Loucy (cell line): ENCODE data around the gene MALL.
"Not testable (repeated sequence)": the region's sequence is repeated elsewhere in the genome, so short reads cannot be mapped to it uniquely, and the experiment has no call there.

Experiments
- EZH2phosphoT487 ChIP-seq: fragments of 200-600 bp; IDR thresholded peaks from 2 replicates; pipeline ENCODE4 v1.6.1; 2018; ENCODE audit warnings: antibody characterized with exemption, mild to moderate bottlenecking, moderate library complexity, borderline replicate concordance
- TF ChIP-seq, protein P1 (sequence below): fragments of 200-600 bp; sonication (generic); conservative IDR thresholded peaks from 2 replicates; pipeline ENCODE4 v1.5.1; 2014; ENCODE audit warnings: mild to moderate bottlenecking, antibody characterized with exemption, low read length

DNA sequence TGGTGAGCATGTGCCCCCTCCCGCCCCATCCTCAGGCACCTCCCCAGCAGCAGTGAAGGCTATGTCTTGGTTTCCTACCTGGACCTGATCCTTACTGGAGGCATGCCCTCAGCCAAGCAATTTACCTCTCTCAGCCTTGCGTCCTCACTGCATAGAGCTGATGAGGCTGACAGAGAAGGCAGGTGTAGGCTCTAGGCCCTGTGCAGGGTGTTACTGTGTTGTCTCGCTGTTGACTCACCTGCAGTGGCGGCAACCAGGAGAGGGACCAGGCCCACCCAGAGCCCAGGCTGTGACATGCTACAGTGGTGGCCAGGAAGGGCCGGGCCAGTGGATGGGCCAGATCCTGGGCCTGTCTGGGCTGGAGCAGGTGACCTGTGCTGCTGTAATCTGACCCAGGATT lies 65.9 kb downstream of the MALL start:
- TF ChIP-seq, protein P1, sequence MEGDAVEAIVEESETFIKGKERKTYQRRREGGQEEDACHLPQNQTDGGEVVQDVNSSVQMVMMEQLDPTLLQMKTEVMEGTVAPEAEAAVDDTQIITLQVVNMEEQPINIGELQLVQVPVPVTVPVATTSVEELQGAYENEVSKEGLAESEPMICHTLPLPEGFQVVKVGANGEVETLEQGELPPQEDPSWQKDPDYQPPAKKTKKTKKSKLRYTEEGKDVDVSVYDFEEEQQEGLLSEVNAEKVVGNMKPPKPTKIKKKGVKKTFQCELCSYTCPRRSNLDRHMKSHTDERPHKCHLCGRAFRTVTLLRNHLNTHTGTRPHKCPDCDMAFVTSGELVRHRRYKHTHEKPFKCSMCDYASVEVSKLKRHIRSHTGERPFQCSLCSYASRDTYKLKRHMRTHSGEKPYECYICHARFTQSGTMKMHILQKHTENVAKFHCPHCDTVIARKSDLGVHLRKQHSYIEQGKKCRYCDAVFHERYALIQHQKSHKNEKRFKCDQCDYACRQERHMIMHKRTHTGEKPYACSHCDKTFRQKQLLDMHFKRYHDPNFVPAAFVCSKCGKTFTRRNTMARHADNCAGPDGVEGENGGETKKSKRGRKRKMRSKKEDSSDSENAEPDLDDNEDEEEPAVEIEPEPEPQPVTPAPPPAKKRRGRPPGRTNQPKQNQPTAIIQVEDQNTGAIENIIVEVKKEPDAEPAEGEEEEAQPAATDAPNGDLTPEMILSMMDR = not testable (repeated sequence)
- not testable (repeated sequence) for TF ChIP-seq EZH2phosphoT487
